HG02840 (cell line): ENCODE data around the gene CASP5.

Experiments
- ATAC-seq: cut with Tn5 transposase; IDR thresholded peaks from one replicate; pipeline ENCODE4 v1.9.1; 2021; ENCODE audit warnings: mild to moderate bottlenecking, moderate library complexity, moderate number of reproducible peaks; ENCODE audit not compliant: unreplicated experiment, low FRiP score

Gene CASP5

GRCh38 chr11:104968856-104969776 lies 53.9 kb downstream of the CASP5 start:
- ATAC-seq = no peak

- peak; percentile 76 for ATAC-seq
Observed at GRCh38 chr11:104968355-104968855, 54.6 kb downstream of the CASP5 start, which contains the start of gene CASP4. TSS of gene CASP4 (minus strand) at chr11:104968574. CDS start at chr11:104968525, 49 bp downstream.

- peak; percentile 8 for ATAC-seq
Observed at GRCh38 chr11:104967534-104968354, 55.2 kb downstream of the CASP5 start.

GRCh38 chr11:104965735-104966134 lies 57.2 kb downstream of the CASP5 start:
- no peak for ATAC-seq

GRCh38 chr11:104964247-104964646 lies 58.7 kb downstream of the CASP5 start:
- ATAC-seq = no peak

- no peak for ATAC-seq
Observed at GRCh38 chr11:104962852-104963251, 60.1 kb downstream of the CASP5 start.

GRCh38 chr11:104957280-104957679 lies 65.7 kb downstream of the CASP5 start:
- no peak for ATAC-seq

GRCh38 chr11:104956528-104956927 lies 66.4 kb downstream of the CASP5 start:
- no peak for ATAC-seq

GRCh38 chr11:104946907-104947306 lies 76.1 kb downstream of the CASP5 start:
- ATAC-seq = peak; percentile 90
